Measurements from ENCODE around the gene ASB13.

- TF ChIP-seq POLR2AphosphoS5 (IDR thresholded peaks at IDR 0.05; ENCODE audit: low read depth, low read length), result no peak
- no peak for TF ChIP-seq TAF1 (IDR thresholded peaks at IDR 0.05; ENCODE audit: borderline replicate concordance, low read depth, low read length)
- no peak for TF ChIP-seq POLR2A (IDR thresholded peaks at IDR 0.05; ENCODE audit: low read depth, low read length)
Observed at GRCh38 chr10:5617521-5617920, 48.9 kb downstream of the ASB13 start.

Measured in GM12892 (cell line).